ENCODE data around the gene SLC4A2. TPM values are rescaled to one million over a fixed set of nuclear protein-coding genes. Genes with fewer than 3 reads are reported as not detected.

The SLC4A2 gene
- total RNA-seq, 1 experiment from 2014 or later, result 164 TPM

DNA sequence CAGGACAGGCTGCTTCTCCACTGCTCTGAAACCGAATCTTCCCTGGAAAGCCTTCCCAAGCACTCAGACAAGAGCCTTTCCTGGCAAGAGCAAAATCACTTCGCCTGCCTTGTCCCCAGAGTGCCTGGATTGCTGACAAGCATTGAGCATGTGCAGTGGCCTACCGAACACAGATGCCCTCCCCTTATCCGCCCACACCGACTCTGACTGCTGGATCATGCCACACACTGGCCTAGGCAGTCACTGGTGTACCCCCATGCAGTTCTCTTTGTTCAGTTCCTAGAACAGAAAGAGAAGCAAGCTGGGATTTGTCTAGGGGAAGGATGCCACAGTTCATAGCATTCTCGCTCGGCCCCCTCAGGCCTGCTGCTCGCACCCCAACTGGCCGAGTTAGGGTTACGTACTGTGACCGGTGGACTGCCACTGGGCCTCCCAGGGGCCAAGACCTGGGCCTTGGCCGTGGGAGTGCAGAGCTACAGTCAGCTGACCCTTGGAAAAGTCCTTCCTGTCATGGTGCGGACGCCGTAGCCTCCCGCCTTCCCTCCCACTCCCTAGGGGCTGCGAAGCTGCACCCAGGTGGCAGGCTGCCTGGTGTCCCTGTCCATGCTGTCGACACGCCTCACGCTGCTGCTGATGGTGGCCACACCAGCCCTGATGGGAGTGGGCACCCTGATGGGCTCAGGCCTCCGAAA is 24.2 kb upstream of the SLC4A2 start:
- Mint-ChIP-seq H3K36me3 (no peaks in the 10 kb centered on the region), H3K9me3 (no peaks in the 10 kb centered on the region), H3K4me1 (no peaks in the 10 kb centered on the region), H3K27ac (no peak overlapping the region), H3K27me3 (ENCODE audit: low read depth) (no peaks in the 10 kb centered on the region), H3K4me3 (no peak overlapping the region)
- TF ChIP-seq NFE2L1 (CRISPR knock-in tag; IDR thresholded peaks at IDR 0.05), result no peak
- no peak for TF ChIP-seq SOX15 (CRISPR knock-in tag; IDR thresholded peaks at IDR 0.05)
- no peak for TF ChIP-seq RELA (CRISPR knock-in tag; IDR thresholded peaks at IDR 0.05; ENCODE audit: borderline replicate concordance)
- TF ChIP-seq AR (CRISPR knock-in tag; IDR thresholded peaks at IDR 0.05), result no peak
- TF ChIP-seq, protein P1, sequence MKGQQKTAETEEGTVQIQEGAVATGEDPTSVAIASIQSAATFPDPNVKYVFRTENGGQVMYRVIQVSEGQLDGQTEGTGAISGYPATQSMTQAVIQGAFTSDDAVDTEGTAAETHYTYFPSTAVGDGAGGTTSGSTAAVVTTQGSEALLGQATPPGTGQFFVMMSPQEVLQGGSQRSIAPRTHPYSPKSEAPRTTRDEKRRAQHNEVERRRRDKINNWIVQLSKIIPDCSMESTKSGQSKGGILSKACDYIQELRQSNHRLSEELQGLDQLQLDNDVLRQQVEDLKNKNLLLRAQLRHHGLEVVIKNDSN (CRISPR knock-in tag; IDR thresholded peaks at IDR 0.05), result no peak
- TF ChIP-seq TEAD1 (CRISPR knock-in tag; IDR thresholded peaks at IDR 0.05), result no peak
- TF ChIP-seq ZNF423 (CRISPR knock-in tag; IDR thresholded peaks at IDR 0.05), result no peak
- TF ChIP-seq ZNF138 (CRISPR knock-in tag; conservative IDR thresholded peaks at IDR 0.05), result no peak
- TF ChIP-seq, protein P2, sequence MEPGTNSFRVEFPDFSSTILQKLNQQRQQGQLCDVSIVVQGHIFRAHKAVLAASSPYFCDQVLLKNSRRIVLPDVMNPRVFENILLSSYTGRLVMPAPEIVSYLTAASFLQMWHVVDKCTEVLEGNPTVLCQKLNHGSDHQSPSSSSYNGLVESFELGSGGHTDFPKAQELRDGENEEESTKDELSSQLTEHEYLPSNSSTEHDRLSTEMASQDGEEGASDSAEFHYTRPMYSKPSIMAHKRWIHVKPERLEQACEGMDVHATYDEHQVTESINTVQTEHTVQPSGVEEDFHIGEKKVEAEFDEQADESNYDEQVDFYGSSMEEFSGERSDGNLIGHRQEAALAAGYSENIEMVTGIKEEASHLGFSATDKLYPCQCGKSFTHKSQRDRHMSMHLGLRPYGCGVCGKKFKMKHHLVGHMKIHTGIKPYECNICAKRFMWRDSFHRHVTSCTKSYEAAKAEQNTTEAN (CRISPR knock-in tag; IDR thresholded peaks at IDR 0.05), result no peak
- no peak for TF ChIP-seq JAZF1 (CRISPR knock-in tag; IDR thresholded peaks at IDR 0.05)
- TF ChIP-seq NFYB (CRISPR knock-in tag; conservative IDR thresholded peaks at IDR 0.05; ENCODE audit: low read depth), result no peak
- TF ChIP-seq, protein P3, sequence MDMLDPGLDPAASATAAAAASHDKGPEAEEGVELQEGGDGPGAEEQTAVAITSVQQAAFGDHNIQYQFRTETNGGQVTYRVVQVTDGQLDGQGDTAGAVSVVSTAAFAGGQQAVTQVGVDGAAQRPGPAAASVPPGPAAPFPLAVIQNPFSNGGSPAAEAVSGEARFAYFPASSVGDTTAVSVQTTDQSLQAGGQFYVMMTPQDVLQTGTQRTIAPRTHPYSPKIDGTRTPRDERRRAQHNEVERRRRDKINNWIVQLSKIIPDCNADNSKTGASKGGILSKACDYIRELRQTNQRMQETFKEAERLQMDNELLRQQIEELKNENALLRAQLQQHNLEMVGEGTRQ (CRISPR knock-in tag; IDR thresholded peaks at IDR 0.05), result no peak
- no peak for TF ChIP-seq HMGA2 (CRISPR knock-in tag; IDR thresholded peaks at IDR 0.05)
- no peak for TF ChIP-seq GTF2I (CRISPR knock-in tag; conservative IDR thresholded peaks at IDR 0.05)
- TF ChIP-seq, protein P4, sequence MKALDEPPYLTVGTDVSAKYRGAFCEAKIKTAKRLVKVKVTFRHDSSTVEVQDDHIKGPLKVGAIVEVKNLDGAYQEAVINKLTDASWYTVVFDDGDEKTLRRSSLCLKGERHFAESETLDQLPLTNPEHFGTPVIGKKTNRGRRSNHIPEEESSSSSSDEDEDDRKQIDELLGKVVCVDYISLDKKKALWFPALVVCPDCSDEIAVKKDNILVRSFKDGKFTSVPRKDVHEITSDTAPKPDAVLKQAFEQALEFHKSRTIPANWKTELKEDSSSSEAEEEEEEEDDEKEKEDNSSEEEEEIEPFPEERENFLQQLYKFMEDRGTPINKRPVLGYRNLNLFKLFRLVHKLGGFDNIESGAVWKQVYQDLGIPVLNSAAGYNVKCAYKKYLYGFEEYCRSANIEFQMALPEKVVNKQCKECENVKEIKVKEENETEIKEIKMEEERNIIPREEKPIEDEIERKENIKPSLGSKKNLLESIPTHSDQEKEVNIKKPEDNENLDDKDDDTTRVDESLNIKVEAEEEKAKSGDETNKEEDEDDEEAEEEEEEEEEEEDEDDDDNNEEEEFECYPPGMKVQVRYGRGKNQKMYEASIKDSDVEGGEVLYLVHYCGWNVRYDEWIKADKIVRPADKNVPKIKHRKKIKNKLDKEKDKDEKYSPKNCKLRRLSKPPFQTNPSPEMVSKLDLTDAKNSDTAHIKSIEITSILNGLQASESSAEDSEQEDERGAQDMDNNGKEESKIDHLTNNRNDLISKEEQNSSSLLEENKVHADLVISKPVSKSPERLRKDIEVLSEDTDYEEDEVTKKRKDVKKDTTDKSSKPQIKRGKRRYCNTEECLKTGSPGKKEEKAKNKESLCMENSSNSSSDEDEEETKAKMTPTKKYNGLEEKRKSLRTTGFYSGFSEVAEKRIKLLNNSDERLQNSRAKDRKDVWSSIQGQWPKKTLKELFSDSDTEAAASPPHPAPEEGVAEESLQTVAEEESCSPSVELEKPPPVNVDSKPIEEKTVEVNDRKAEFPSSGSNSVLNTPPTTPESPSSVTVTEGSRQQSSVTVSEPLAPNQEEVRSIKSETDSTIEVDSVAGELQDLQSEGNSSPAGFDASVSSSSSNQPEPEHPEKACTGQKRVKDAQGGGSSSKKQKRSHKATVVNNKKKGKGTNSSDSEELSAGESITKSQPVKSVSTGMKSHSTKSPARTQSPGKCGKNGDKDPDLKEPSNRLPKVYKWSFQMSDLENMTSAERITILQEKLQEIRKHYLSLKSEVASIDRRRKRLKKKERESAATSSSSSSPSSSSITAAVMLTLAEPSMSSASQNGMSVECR (CRISPR knock-in tag; IDR thresholded peaks at IDR 0.05; ENCODE audit: borderline replicate concordance), result no peak
- TF ChIP-seq ATF6 (CRISPR knock-in tag; IDR thresholded peaks at IDR 0.05), result no peak
- TF ChIP-seq ATF1 (CRISPR knock-in tag; IDR thresholded peaks at IDR 0.05), result no peak
- TF ChIP-seq, protein P5, sequence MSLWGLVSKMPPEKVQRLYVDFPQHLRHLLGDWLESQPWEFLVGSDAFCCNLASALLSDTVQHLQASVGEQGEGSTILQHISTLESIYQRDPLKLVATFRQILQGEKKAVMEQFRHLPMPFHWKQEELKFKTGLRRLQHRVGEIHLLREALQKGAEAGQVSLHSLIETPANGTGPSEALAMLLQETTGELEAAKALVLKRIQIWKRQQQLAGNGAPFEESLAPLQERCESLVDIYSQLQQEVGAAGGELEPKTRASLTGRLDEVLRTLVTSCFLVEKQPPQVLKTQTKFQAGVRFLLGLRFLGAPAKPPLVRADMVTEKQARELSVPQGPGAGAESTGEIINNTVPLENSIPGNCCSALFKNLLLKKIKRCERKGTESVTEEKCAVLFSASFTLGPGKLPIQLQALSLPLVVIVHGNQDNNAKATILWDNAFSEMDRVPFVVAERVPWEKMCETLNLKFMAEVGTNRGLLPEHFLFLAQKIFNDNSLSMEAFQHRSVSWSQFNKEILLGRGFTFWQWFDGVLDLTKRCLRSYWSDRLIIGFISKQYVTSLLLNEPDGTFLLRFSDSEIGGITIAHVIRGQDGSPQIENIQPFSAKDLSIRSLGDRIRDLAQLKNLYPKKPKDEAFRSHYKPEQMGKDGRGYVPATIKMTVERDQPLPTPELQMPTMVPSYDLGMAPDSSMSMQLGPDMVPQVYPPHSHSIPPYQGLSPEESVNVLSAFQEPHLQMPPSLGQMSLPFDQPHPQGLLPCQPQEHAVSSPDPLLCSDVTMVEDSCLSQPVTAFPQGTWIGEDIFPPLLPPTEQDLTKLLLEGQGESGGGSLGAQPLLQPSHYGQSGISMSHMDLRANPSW (CRISPR knock-in tag; conservative IDR thresholded peaks at IDR 0.05; ENCODE audit: low read depth), result no peak
- TF ChIP-seq NR2C2 (CRISPR knock-in tag; IDR thresholded peaks at IDR 0.05), result no peak
- CTCF ChIA-PET, result interaction anchor here (4.4 kb wide), 1 partner anchor 17 kb away, joined by 32 read pairs; no protein-coding TSS in a partner anchor
- POLR2A ChIA-PET, result no interaction called here
- DNase-seq (ENCODE audit: low spot score), result no peak
- ATAC-seq, result no peak
